Urothelium cell line (cell line): ENCODE results near the gene STON2.
A peak's percentile ranks its signal among the peaks of the same experiment; 100 is the strongest.

Experiments used
- DNase-seq: peaks from one replicate; pipeline ENCODE4 v3.0.0; 2011; ENCODE audit warnings: low spot score, mixed read lengths
- FAIRE-seq: peaks from 2 replicates; lab custom pipeline; 2011; peaks lifted over from hg19 to GRCh38; lab: Jason Lieb, UNC

Gene STON2

GRCh38 chr14:81305065-81305464 lies 95.1 kb downstream of the STON2 start:
- DNase-seq (no peak), FAIRE-seq (no peak)

GRCh38 chr14:81303258-81303935 lies 96.7 kb downstream of the STON2 start:
- DNase-seq = peak; percentile 14
- peak; percentile 69 for FAIRE-seq

GRCh38 chr14:81302638-81303037 lies 97.5 kb downstream of the STON2 start:
- FAIRE-seq = no peak

GRCh38 chr14:81301813-81302212 lies 98.3 kb downstream of the STON2 start:
- no peak for DNase-seq
- FAIRE-seq = no peak

More at GRCh38 chr14:81302638-81303037, 97.5 kb downstream of the STON2 start:
- no peak for DNase-seq

- FAIRE-seq (no peak), DNase-seq (no peak)
Measured at GRCh38 chr14:81301371-81301770, 98.8 kb downstream of the STON2 start.

- FAIRE-seq (no peak), DNase-seq (no peak)
Measured at GRCh38 chr14:81298911-81299310, 101.2 kb downstream of the STON2 start.

- FAIRE-seq = no peak
Measured at GRCh38 chr14:81298122-81298521, 102.0 kb downstream of the STON2 start.

GRCh38 chr14:81295958-81296923 lies 103.9 kb downstream of the STON2 start:
- DNase-seq (no peak), FAIRE-seq (no peak)

More at GRCh38 chr14:81298122-81298521, 102.0 kb downstream of the STON2 start:
- DNase-seq = no peak

GRCh38 chr14:81289516-81289915 lies 110.6 kb downstream of the STON2 start:
- no peak for FAIRE-seq
- DNase-seq = no peak

- FAIRE-seq = no peak
- no peak for DNase-seq
Measured at GRCh38 chr14:81286574-81287370, 113.4 kb downstream of the STON2 start.

- no peak for DNase-seq
Measured at GRCh38 chr14:81285245-81285644, 114.9 kb downstream of the STON2 start.

GRCh38 chr14:81281332-81281731 lies 118.8 kb downstream of the STON2 start:
- FAIRE-seq (no peak), DNase-seq (no peak)

More at GRCh38 chr14:81285245-81285644, 114.9 kb downstream of the STON2 start:
- no peak for FAIRE-seq

GRCh38 chr14:81280136-81280791 lies 119.9 kb downstream of the STON2 start:
- no peak for FAIRE-seq
- DNase-seq = no peak

- DNase-seq = no peak
- peak; percentile 63 for FAIRE-seq
Measured at GRCh38 chr14:81277096-81277495, 123.0 kb downstream of the STON2 start.

- no peak for FAIRE-seq
- DNase-seq = no peak
Measured at GRCh38 chr14:81276073-81277069, 123.8 kb downstream of the STON2 start.

- FAIRE-seq (no peak), DNase-seq (no peak)
Measured at GRCh38 chr14:81275305-81276072, 124.6 kb downstream of the STON2 start.

- no peak for FAIRE-seq
Measured at GRCh38 chr14:81273961-81274575, 126.1 kb downstream of the STON2 start.

GRCh38 chr14:81273521-81273920 lies 126.6 kb downstream of the STON2 start:
- no peak for DNase-seq
- FAIRE-seq = no peak

More at GRCh38 chr14:81273961-81274575, 126.1 kb downstream of the STON2 start:
- DNase-seq = no peak
